ENCODE measurements around the gene BNIP5.

BNIP5 gene

GRCh38 chr6:36358226-36358915, 21.7 kb upstream of the BNIP5 start:
- Mint-ChIP-seq H3K27ac (no peak overlapping the region), H3K4me3 (no peak overlapping the region), H3K27me3 (ENCODE audit: low read depth) (peaks cover 42% of the 10 kb centered on the region), H3K36me3 (ENCODE audit: low read depth) (peaks cover 4% of the 10 kb centered on the region), H3K9me3 (no peaks in the 10 kb centered on the region), H3K4me1 (ENCODE audit: low read depth) (peaks cover 26% of the 10 kb centered on the region)

GRCh38 chr6:36357872-36358225, 21.2 kb upstream of the BNIP5 start:
- H3K4me1 Mint-ChIP-seq (ENCODE audit: low read depth) = peaks cover 24% of the 10 kb centered on the region
- H3K9me3 Mint-ChIP-seq = peaks cover 4% of the 10 kb centered on the region
- peaks cover 2% of the 10 kb centered on the region for H3K36me3 Mint-ChIP-seq (ENCODE audit: low read depth)
- H3K27ac Mint-ChIP-seq = peak overlapping the region; percentile 68
- peaks cover 45% of the 10 kb centered on the region for H3K27me3 Mint-ChIP-seq (ENCODE audit: low read depth)
- H3K4me3 Mint-ChIP-seq = no peak overlapping the region

GRCh38 chr6:36355819-36356218, 19.1 kb upstream of the BNIP5 start:
- H3K27ac Mint-ChIP-seq = no peak overlapping the region
- no peak overlapping the region for H3K4me3 Mint-ChIP-seq
- peaks cover 9% of the 10 kb centered on the region for H3K9me3 Mint-ChIP-seq
- H3K36me3 Mint-ChIP-seq (ENCODE audit: low read depth) = no peaks in the 10 kb centered on the region
- peaks cover 24% of the 10 kb centered on the region for H3K4me1 Mint-ChIP-seq (ENCODE audit: low read depth)
- H3K27me3 Mint-ChIP-seq (ENCODE audit: low read depth) = peaks cover 50% of the 10 kb centered on the region

- H3K9me3 Mint-ChIP-seq = peaks cover 9% of the 10 kb centered on the region
- H3K4me3 Mint-ChIP-seq = no peak overlapping the region
- peaks cover 60% of the 10 kb centered on the region for H3K27me3 Mint-ChIP-seq (ENCODE audit: low read depth)
- peaks cover 15% of the 10 kb centered on the region for H3K4me1 Mint-ChIP-seq (ENCODE audit: low read depth)
- H3K27ac Mint-ChIP-seq = no peak overlapping the region
- no peaks in the 10 kb centered on the region for H3K36me3 Mint-ChIP-seq (ENCODE audit: low read depth)
These were observed 16.8 kb upstream of the BNIP5 start for GRCh38 chr6:36353411-36353915.

- Mint-ChIP-seq H3K36me3 (ENCODE audit: low read depth) (no peaks in the 10 kb centered on the region), H3K4me3 (no peak overlapping the region), H3K27ac (peak overlapping the region; percentile 12), H3K27me3 (ENCODE audit: low read depth) (peaks cover 54% of the 10 kb centered on the region), H3K9me3 (peaks cover 9% of the 10 kb centered on the region), H3K4me1 (ENCODE audit: low read depth) (peaks cover 7% of the 10 kb centered on the region)
These were observed 15.9 kb upstream of the BNIP5 start for GRCh38 chr6:36352477-36353157.

GRCh38 chr6:36350681-36351571, 14.2 kb upstream of the BNIP5 start:
- H3K4me1 Mint-ChIP-seq (ENCODE audit: low read depth) = peaks cover 2% of the 10 kb centered on the region
- peaks cover 45% of the 10 kb centered on the region for H3K27me3 Mint-ChIP-seq (ENCODE audit: low read depth)
- no peaks in the 10 kb centered on the region for H3K36me3 Mint-ChIP-seq (ENCODE audit: low read depth)
- H3K9me3 Mint-ChIP-seq = peaks cover 9% of the 10 kb centered on the region
- H3K27ac Mint-ChIP-seq = no peak overlapping the region
- H3K4me3 Mint-ChIP-seq = no peak overlapping the region

GRCh38 chr6:36350082-36350481, 13.4 kb upstream of the BNIP5 start:
- peaks cover 37% of the 10 kb centered on the region for H3K27me3 Mint-ChIP-seq (ENCODE audit: low read depth)
- H3K9me3 Mint-ChIP-seq = peaks cover 9% of the 10 kb centered on the region
- H3K4me3 Mint-ChIP-seq = no peak overlapping the region
- H3K36me3 Mint-ChIP-seq (ENCODE audit: low read depth) = no peaks in the 10 kb centered on the region
- H3K27ac Mint-ChIP-seq = no peak overlapping the region
- no peaks in the 10 kb centered on the region for H3K4me1 Mint-ChIP-seq (ENCODE audit: low read depth)

GRCh38 chr6:36349240-36349639, 12.6 kb upstream of the BNIP5 start:
- Mint-ChIP-seq H3K36me3 (ENCODE audit: low read depth) (no peaks in the 10 kb centered on the region), H3K27me3 (ENCODE audit: low read depth) (peaks cover 29% of the 10 kb centered on the region), H3K4me3 (no peak overlapping the region), H3K27ac (no peak overlapping the region), H3K9me3 (peaks cover 9% of the 10 kb centered on the region), H3K4me1 (ENCODE audit: low read depth) (no peaks in the 10 kb centered on the region)

GRCh38 chr6:36347621-36348020, 10.9 kb upstream of the BNIP5 start:
- Mint-ChIP-seq H3K4me3 (no peak overlapping the region), H3K36me3 (ENCODE audit: low read depth) (no peaks in the 10 kb centered on the region), H3K27me3 (ENCODE audit: low read depth) (peaks cover 24% of the 10 kb centered on the region), H3K9me3 (peaks cover 3% of the 10 kb centered on the region), H3K27ac (no peak overlapping the region), H3K4me1 (ENCODE audit: low read depth) (no peaks in the 10 kb centered on the region)

- Mint-ChIP-seq H3K27me3 (ENCODE audit: low read depth) (peaks cover 33% of the 10 kb centered on the region), H3K27ac (no peak overlapping the region), H3K4me3 (no peak overlapping the region), H3K36me3 (ENCODE audit: low read depth) (no peaks in the 10 kb centered on the region), H3K9me3 (no peaks in the 10 kb centered on the region), H3K4me1 (ENCODE audit: low read depth) (no peaks in the 10 kb centered on the region)
These were observed 10.0 kb upstream of the BNIP5 start for GRCh38 chr6:36346486-36347273.

- Mint-ChIP-seq H3K27ac (no peak overlapping the region), H3K4me3 (no peak overlapping the region), H3K36me3 (ENCODE audit: low read depth) (no peaks in the 10 kb centered on the region), H3K9me3 (no peaks in the 10 kb centered on the region), H3K4me1 (ENCODE audit: low read depth) (peaks cover 1% of the 10 kb centered on the region), H3K27me3 (ENCODE audit: low read depth) (peaks cover 34% of the 10 kb centered on the region)
These were observed 9.2 kb upstream of the BNIP5 start for GRCh38 chr6:36345681-36346466.

- no peak overlapping the region for H3K27ac Mint-ChIP-seq
- peaks cover 42% of the 10 kb centered on the region for H3K27me3 Mint-ChIP-seq (ENCODE audit: low read depth)
- H3K36me3 Mint-ChIP-seq (ENCODE audit: low read depth) = no peaks in the 10 kb centered on the region
- H3K9me3 Mint-ChIP-seq = no peaks in the 10 kb centered on the region
- no peak overlapping the region for H3K4me3 Mint-ChIP-seq
- H3K4me1 Mint-ChIP-seq (ENCODE audit: low read depth) = peaks cover 8% of the 10 kb centered on the region
These were observed 6.5 kb upstream of the BNIP5 start for GRCh38 chr6:36343109-36343680.

All from T-helper 1 cell treated with Interleukin-12 subunit alpha and Interleukin-12 subunit beta and Interleukin-4 antibody, amounts not matched to agents 30 μg/mL and 1 μg/mL, for 36 hours (primary cell).